SK-N-MC (cell line): Measurements from ENCODE around the gene PGRMC1.
"Not testable (repeated sequence)": the region's sequence is repeated elsewhere in the genome, so short reads cannot be mapped to it uniquely, and the experiment has no call there.

ENCODE experiments used
- EZH2 ChIP-seq: fragments of 200-600 bp; sonication (generic); IDR thresholded peaks from one replicate; pipeline ENCODE4 v1.6.1; 2017; ENCODE audit warnings: antibody characterized with exemption
- POLR2AphosphoS5 ChIP-seq: IDR thresholded peaks from 2 replicates; pipeline ENCODE4 v1.6.1; 2012; ENCODE audit warnings: mild to moderate bottlenecking, low read depth, low read length, borderline replicate concordance

DNA sequence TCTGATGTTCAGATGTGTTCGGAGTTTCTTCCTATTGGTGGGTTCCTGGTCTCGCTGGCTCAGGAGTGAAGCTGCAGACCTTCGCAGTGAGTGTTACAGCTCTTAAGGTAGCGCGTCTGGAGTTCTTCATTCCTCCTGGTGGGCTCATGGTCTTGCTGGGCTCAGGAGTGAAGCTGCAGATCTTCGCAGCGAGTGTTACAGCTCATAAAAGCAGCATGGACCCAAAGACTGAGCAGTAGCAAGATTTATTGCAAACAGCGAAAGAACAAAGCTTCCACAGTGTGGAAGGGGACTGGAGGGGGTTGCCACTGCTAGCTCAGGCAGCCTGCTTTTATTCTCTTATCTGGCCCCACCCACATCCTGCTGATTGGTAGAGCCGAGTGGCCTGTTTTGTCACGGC, 28.6 kb upstream of the PGRMC1 start:
- TF ChIP-seq POLR2AphosphoS5, EZH2: not testable (repeated sequence)
